GM21576 (cell line): Measurements from ENCODE around the gene DENND2C.
"Not testable (repeated sequence)": the region's sequence is repeated elsewhere in the genome, so short reads cannot be mapped to it uniquely, and the experiment has no call there.

Experiments
- ATAC-seq: cut with Tn5 transposase; IDR thresholded peaks from one replicate; pipeline ENCODE4 v1.9.1; 2021; ENCODE audit warnings: mild to moderate bottlenecking, moderate library complexity; ENCODE audit not compliant: unreplicated experiment

DENND2C gene

DNA sequence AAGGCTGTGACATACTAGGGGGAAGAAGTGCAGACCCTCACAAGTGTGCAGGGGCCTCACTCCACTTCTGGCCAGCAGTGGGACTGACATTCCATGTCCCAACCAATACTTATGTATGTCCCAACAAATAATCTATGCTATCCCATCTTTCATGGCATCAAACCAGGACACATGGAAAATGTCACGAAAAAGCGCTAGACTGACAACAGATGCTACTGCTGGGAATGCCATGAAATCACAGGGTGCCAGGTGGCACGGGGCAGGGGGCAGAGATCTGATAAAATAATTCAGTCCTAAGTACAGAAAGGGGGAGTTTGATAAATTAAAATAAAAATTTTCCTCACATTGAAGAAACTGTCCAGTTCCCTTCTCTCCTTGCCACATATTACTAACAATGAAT lies 60.8 kb downstream of the DENND2C start:
- ATAC-seq: no peak

DNA sequence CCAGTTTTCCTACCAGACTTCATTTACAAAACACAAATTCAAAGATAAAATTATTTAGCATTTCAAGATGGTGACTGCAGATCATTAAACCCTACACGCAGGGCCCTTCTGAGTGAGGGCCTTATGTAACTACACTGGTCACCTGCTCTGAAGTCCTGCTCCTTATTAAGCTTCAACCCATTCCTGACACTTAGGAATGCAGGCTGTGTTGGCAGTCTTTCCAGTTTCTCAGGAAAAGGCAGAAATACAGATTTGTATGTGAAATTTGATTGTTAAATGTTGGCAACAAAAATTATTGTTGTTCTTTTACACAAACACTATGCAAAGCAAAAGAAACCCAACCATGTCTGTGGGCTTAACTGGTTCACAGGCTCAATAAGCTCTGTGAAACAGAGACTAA lies 62.6 kb downstream of the DENND2C start:
- ATAC-seq: no peak

DNA sequence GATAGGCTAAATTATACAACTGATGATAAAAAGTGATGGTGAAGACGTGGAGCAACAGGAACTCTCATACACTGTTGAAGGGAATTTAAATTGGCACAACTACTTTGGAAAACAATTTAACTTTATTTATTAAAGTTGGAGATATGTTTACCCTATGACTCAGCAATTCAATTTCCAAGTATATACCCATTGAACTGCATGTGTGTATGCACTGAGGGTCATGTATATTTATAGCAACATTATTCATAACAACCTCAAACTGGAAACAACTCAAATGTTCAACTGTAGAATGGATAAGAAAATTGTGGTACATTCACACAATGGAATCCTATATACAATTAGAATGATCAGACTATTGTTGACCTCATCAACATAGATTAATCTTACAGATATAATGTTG lies 71.9 kb downstream of the DENND2C start:
- ATAC-seq: no peak

DNA sequence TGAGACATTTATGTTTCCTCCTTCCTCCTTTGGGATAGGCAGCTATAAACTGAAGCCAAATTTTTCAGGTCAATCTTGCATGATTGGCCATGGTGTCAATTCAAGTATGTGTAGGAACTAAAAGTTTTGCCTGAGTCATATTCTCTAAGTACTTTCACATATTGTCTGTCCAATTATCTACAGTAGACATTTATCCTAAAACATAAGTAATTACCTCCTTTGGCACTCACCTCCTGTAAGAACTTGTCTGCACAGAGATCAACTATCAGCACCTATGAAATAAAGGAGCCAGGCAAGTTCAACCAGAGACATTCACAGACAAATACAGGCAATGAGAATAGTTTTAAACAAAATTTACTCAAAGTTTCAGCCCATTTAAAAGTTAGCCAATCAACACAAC lies 74.2 kb downstream of the DENND2C start:
- no peak for ATAC-seq

DNA sequence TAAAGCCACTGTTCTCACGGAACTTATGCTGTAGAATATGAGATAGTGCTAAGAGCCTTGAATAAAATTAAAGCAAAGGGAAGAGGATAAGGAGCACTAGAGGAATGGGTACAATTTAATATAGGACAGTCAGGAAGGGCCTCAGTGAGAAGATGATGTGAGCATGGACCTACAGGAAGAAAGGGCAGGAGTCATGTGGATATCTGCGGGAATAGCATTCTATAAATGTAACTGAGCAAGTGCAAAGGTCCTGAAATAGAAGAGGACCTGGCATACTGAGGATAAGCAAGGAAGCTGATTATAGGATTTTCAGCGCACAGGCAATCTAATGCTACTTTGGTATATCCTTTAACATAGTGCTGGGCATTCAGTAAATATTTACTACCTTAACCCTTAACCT lies 75.8 kb downstream of the DENND2C start:
- no peak for ATAC-seq

DNA sequence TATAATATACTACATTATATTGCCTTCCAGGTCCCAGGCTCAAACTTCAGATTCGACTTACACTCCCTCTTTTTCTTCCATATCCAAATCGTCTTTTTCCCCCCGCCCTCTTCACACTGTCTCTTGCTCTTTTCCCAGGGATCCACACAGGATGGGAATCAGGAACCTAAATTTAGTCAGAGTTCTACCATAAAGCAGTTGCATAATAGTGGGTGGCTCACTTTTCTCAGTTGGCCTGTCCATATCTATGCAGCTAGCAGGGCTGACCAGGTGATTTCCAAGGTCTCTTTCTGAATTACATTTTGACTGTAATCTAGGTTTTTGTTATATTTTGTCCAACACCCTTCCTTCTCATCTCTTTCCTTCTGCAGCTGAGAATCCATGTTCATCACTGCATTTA lies 80.7 kb downstream of the DENND2C start:
- ATAC-seq: no peak

DNA sequence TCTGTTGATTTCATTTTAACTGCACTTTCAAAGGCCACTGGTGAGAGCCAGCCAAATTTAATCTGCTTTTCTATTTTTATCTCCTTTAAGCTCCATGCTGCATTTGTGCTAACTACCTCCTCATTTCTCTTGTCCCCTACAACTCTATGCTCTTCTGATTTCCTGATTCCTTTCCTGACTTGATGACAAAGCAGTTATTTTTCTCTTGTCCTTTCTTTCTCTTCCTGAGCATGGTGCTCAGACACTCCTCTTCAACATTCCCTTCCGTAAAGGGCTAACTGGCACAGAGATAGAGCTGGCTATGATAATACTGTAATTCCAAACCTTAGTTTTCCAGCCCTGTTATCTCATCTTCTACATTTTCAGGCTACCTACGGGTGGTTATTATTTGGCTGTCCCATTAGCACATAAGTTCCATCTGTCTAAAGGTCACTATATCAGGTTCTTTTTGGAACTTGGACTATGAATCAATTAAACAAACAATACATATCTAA lies 81.6 kb downstream of the DENND2C start:
- no peak for ATAC-seq

DNA sequence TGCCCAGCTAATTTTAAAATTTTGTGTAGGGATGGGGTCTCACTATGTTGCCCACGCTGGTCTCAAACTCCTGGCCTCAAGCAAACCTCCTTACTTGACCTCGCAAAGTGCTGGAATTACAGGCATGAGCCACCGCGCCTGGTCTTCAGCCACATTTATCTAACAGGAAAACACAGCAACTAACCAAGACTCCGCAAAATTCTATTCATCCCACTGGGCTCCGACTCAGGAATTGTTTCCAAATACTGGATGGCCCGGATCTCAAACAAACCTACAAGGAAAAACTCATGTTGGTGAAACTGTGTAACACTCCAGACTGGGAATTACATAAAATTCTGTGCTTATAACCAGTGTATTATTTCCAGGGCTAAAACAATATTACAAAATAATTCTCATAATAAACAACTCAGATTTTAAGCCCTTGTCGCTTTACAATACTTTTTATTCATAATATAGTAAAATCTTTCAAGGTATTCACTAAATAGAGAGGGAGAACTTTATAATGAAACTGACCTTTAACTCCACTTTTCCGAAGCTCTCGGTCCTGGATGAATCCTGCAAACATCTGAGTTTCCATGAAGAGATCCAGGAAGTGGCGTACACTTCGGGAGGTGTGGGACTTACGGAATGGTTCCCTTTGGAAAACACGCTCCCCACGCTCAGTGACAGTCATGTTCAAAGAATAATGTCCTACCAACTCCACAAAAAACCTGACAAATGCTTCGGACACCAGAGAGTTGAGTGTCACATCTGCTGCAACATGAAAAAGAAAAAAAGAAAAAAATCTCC lies 82.5 kb downstream of the DENND2C start:
- ATAC-seq: no peak

DNA sequence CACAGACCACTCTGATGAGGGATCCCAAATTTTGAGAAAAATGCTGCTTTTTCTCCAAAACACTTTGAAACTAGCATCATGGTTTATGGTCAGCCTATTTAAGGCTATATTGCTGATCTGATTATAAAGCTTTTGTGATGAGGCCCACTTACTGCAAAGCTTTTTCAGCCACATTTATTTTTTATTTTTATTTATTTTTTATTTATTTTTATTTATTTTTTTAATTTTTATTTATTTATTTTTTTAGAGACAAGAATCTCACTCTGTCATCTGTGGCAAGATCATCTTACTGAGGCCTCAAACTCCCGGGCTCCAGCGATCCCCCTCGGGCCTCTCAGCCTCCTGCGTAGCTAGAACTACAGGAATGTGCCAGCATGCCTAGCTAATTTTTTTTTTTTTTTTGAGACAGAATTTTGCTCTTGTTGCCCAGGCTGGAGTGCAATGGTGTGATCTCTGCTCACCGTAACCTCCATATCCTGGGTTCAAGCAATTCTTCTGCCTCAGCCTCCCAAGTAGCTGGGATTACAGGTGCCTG lies 83.3 kb downstream of the DENND2C start:
- no peak for ATAC-seq

DNA sequence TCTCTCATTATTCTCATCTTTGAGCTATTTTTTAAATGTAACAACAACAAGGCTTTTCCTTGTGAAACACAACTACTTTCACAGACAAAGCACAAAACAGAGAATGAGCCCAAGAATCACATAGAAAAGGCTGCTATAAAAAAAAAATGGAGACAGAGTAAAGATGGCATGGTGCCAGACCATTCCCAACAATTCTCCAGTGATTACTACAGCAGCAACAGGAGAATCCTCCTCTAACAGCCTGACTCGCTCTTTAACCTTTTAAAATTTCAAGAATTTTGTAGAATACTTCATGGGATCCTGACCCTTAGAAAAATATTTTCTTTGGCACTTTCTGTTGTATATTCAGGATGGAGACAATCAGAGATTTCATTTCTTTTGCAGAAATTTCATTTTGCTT lies 84.6 kb downstream of the DENND2C start:
- no peak for ATAC-seq

DNA sequence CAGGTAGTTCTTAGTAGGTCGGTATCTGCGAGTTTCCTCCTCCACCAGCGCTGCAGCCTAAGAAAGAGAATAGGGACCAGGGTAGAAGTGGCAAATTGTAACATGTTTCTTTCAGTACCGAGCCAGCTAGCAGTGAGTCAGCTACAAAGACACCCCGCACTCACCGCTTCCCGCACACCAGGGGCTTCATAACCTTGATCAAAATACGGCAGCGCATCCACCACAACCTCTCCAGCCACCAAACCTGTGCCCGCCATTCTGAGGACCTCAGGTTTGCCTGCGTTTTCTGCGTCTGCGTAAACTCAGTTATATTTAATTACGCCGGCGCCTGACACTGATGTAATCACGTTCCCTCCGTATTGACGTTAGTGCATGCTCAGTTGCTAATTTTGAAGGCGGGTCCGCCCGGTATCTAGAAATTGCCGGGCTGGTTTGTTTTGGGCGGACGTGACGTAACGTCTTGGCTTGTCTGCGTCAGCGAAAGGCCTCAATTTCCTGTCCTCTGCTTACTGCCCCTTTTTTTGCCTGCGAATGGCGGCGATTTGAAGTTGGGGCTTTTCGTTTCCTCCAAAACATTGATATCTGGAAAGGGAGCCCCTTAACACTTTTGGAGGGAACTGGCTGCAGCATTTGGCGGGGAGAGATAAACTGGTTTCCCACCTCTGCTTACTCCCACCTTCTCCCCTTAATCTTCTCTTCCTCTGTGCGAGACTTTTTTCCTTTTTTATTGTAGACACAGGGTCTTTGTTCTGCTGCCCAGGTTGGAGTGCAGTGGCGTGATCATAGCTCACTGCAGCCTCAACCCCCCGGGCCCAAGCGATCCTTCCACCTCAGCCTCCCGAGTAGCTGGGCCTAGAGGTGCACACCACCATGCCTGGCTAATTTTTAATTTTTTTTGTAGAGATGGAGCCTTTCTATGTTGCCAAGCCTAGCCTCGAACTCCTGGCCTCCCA lies 88.2 kb downstream of the DENND2C start, which contains the start of gene BCAS2:
Gene BCAS2, minus strand, starts transcription at position 281 of the 953 bp plus-strand sequence. Its CDS starts 24 bp downstream, at position 257.
- ATAC-seq: peak; percentile 99

DNA sequence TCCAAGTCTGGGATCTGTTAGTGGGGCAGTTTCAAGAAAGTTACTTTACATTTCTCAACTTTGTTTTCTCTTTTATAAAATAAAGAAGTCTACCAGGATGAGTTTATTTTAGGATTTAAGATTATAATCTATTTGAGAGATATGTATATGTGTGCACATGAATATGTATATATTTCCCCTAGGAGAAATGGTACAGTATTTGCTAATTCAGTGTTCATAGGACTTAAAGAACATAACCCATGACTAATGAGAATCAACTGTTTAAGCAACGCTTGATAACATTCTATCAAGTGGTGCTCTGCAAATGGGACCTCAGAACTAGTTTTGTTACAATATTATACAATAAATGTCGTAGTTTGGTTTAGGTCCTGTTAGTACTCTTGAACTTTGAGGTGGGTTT lies 95.5 kb downstream of the DENND2C start:
- ATAC-seq: no peak

DNA sequence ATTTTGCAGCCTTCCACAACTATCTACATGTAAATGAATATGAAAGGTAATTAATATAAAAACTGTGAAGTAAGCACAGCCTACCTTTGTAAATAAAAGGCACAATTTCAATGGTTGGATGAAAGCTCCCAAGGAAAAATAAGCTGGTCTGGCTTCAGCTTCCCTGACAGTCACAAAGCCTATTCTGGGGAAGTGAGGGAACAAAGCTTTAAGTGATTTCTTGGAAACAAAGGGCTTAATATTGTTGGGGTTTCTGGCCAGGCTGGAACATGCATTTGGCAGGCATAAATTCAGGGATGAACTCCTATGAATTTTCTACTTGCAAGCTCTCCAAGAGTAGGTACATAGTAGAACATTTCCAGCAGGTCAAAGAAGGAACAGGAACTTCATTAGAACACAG lies 105.7 kb downstream of the DENND2C start:
- ATAC-seq: no peak

DNA sequence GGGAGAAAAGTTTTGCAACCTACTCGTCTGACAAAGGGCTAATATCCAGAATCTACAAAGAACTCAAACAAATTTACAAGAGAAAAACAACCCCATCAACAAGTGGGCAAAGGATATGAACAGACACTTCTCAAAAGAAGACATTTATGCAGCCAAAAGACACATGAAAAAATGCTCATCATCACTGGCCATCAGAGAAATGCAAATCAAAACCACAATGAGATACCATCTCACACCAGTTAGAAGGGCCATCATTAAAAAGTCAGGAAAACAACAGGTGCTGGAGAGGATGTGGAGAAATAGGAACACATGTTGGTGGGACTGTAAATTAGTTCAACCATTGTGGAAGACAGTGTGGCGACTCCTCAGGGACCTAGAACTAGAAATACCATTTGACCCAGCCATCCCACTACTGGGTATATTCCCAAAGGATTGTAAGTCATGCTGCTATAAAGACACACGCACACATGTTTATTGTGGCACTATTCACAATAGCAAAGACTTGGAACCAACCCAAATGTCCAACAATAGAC lies 106.8 kb downstream of the DENND2C start:
- not testable (repeated sequence) for ATAC-seq

DNA sequence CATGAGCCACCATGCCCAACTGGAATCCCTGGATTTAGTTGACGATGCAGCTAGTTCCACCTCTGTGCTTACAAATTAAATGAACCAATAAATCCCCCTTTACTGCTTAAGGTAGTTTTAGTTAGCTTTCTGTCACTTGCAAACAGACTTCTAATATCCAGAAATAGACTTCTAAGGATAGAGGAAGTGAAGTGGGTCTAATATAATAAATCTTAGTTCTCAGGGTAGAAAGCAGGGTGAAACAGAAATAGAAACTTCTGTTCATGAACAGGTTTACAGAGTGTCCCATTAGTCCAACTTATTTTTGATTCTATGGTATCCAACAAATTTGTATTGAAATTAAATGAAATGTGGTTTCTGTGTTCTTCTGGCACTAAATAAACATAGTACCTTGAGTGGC lies 108.5 kb downstream of the DENND2C start:
- no peak for ATAC-seq

DNA sequence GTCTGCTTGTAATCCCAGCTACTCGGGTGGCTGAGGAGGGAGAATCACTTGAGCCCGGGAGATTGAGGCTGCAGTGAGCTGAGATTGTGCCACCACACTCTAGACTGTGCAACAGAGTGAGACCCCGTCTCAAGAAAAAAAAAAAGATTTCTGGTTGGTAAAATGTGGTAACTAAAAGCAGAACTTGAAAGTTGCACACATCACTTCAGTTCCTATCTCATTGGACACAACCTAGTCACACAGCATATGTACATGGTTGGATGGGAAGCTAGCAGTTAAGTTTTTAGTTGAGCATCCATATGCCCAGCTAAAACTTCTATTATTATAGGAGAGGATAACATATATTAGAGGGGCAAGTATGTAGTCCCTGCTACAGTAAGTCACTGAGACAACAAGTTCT lies 110.5 kb downstream of the DENND2C start:
- ATAC-seq: peak; percentile 63

DNA sequence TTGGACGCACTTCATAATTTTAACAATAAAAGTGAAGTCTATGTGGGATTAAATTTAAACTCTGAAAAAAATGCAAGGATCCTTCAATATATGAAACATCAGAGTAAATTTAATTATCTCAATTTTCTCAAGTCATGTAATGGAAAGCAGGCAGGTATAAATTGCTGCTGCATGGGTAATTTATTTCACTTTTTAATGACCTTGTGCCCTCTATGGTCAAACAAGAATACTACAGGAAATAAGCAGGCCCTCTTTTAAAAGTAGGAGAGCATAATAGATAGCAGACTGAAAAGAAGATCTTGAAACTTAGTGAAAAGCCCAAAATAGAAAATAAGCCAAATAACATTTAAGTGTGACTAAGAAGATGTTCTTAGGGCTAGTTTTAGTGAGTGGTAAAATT lies 111.3 kb downstream of the DENND2C start:
- no peak for ATAC-seq

DNA sequence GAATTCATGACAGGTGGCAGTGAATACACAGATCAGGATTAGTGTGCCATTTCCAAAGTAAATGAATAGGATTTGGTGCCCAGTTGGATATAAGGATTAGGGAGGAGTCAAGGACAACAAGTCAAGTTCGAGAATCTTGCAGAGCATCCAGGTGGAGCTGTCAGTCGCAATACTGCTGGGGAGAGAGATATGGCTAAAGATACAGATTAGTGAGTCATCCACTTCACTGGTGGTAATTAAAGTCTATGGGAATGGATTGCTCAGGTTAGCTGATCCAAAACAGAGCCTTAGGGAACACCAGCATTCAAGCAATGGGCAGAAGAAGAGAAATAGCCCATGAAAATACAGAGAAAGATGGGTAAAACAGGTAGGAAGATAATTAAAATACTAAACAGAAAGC lies 115.3 kb downstream of the DENND2C start:
- ATAC-seq: no peak

DNA sequence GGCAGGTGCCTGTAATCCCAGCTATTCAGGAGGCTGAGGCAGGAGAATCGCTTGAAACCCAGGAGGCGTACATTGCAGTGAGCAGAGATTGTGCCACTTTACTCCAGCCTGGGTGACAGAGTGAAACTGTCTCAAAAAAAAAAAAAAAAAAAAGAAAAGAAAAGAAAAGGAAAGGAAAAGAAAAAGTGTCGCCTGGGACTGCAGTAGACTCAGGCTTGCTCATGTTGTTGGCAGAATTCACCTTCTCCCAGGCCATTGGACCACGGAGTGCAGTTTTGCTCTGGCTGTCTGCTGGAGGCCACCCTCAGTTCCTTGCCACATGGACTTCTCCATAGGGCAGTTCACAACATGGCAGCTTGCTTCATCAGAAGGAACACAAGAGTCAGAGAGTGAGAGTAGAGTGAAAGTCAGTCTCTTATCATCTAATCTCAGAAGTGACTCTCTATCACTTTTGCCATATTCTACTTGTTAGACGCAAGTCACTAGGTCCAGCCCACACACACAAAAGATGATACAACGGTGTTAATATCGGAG lies 117.7 kb downstream of the DENND2C start:
- ATAC-seq: no peak

DNA sequence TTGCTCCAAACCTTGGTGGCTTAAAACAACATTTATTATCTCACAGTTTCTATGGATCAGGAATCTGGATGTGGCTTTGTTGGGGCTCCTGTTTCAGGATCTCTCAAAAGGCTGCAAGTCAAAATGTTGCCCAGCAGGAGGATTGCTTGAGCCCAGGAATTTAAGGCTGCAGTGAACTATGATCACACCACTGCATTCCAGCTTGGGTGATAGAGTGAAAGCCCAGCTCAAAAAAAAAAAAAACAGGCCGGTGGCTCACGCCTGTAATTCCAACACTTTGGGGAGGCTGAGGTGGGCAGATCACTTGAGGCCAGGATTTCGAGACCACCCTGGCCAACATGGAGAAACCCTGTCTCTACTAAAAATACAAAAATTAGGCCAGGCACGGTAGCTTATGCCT lies 118.4 kb downstream of the DENND2C start:
- ATAC-seq: no peak

DNA sequence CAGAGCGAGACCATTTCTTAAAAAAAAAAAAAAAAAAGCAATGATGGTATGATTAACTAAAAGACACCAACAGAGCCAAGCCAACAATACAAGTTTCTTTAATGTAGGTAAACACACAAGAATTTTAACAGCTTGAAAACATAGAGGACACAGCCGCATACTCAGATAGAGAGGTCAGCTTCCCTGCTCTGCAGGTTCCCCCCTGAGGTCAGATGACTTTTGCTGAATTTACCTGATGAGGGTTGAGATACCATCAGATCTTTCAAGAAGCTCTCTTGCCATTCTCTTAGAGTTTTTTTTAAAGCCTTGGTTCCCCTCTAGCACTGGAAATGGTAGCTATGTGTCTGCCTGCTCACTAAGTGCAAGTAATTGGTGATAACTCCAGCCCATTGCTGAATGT lies 119.5 kb downstream of the DENND2C start:
- ATAC-seq: no peak
